Activated CD4-positive, CD25-positive, alpha-beta regulatory T cell treated with anti-CD3 and anti-CD28 coated beads, Interleukin-2, amount 50 U/mL, for 24 hours (primary cell): Measurements from ENCODE around the gene ELOA.
A peak's percentile ranks its signal among the peaks of the same experiment; 100 is the strongest.
"Not testable (repeated sequence)": the region's sequence is repeated elsewhere in the genome, so short reads cannot be mapped to it uniquely, and the experiment has no call there.

ENCODE experiments used
- ATAC-seq, 2 donors: fragments of 150-1000 bp; cut with Tn5 transposase; one replicate each; pipeline ENCODE4 v1.10.0; 2021; ENCODE audit warnings: mild to moderate bottlenecking in 1 of 2, moderate library complexity in 1 of 2

The ELOA gene

GRCh38 chr1:23801876-23802275 is 58.6 kb downstream of the ELOA start:
- no peak for ATAC-seq

GRCh38 chr1:23802809-23803342 is 59.6 kb downstream of the ELOA start:
- not testable (repeated sequence) for ATAC-seq

GRCh38 chr1:23803674-23804073 is 60.4 kb downstream of the ELOA start:
- no peak for ATAC-seq

- ATAC-seq: no peak
Observed at GRCh38 chr1:23804183-23804835, 61.0 kb downstream of the ELOA start.

- ATAC-seq: no peak
Observed at GRCh38 chr1:23805025-23805424, 61.8 kb downstream of the ELOA start.

GRCh38 chr1:23806280-23806679 is 63.0 kb downstream of the ELOA start:
- no peak for ATAC-seq

GRCh38 chr1:23807453-23807852 is 64.2 kb downstream of the ELOA start:
- ATAC-seq: no peak

GRCh38 chr1:23809751-23810171 is 66.5 kb downstream of the ELOA start:
- ATAC-seq: peak; percentile 93 to 95

- ATAC-seq: peak; percentile 51 to 61
Observed at GRCh38 chr1:23810818-23811540, 67.7 kb downstream of the ELOA start.
